ENCODE measurements around the gene MBOAT7. TPM values are rescaled to one million over a fixed set of nuclear protein-coding genes. Genes with fewer than 3 reads are reported as not detected.
A peak's percentile ranks its signal among the peaks of the same experiment; 100 is the strongest.
"Not testable (repeated sequence)": the region's sequence is repeated elsewhere in the genome, so short reads cannot be mapped to it uniquely, and the experiment has no call there.

The MBOAT7 gene
- total RNA-seq, 2 experiments from 2014 or later = 90.8 to 93.4 TPM

DNA sequence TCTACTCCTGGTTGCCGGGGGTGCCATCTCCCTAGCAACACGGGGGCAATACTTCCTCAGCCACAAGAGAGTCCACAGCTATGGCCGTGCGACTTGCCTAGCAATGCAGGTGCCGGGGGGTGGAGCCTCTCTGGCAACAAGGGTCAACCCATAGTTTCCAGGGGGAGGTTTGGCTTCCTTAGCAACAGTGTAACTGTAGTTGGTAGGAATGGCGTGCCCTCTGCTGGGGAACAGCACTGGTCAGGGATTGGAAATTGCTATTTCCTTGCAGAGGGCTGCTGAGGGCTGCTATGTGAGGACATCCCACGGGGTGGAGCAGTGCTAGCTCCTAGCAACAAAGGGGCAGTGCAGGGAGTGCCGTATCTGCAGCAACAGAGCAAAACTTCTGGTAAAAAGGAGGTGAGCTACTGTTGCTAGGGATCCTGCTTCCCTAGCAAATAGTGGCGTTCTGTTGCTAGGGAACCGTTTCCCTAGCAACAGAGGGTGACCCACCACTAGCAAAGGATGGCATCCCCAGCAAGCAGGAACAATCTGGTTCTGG is 9.4 kb downstream of the MBOAT7 start:
- CTCF ChIA-PET = no interaction called here
- peaks cover 23% of the 10 kb centered on the region for H3K36me3 Mint-ChIP-seq (ENCODE audit: low read depth)
- H3K27ac Mint-ChIP-seq = no peak overlapping the region
- H3K9me3 Mint-ChIP-seq = no peaks in the 10 kb centered on the region
- POLR2A ChIA-PET = interaction anchor here (1.0 kb wide), 1 partner anchor 19 kb away, joined by 3 read pairs; no protein-coding TSS in a partner anchor
- H3K4me3 Mint-ChIP-seq = no peak overlapping the region
- H3K4me1 Mint-ChIP-seq = peaks cover 2% of the 10 kb centered on the region
- DNase-seq = no peak
- H3K27me3 Mint-ChIP-seq = no peaks in the 10 kb centered on the region

DNA sequence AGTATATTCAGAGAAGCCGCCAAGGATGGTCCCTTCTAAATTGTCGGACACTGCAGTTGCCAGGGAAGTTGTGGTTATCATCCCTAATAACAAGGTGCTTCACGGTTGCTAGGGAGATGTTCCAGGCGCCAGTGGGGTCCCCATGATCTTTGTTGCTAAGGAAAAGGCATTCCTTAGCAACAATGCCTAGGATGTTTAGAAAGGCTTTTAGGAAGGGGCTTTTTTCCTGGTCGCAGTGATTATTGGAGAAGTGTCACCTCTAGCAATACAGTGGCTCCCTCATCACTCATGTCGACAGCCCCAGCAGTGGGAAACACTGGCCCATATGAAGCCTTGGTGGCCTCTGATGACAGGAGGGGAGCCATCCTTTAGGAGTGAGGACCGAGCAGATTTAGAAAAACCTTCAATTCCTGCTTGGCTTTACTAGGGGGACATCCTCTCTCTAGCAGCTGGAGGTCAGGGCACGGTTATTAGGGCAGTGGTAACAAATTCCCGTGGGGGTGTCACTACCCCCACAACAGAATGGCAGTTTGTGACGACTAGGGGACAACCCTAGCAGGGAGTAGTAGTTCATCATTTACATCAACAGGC is 10.0 kb downstream of the MBOAT7 start:
- Mint-ChIP-seq H3K4me3 (no peak overlapping the region), H3K36me3 (ENCODE audit: low read depth) (peaks cover 23% of the 10 kb centered on the region), H3K27ac (no peak overlapping the region), H3K9me3 (no peaks in the 10 kb centered on the region), H3K4me1 (peaks cover 2% of the 10 kb centered on the region), H3K27me3 (no peaks in the 10 kb centered on the region)
- CTCF ChIA-PET = no interaction called here
- POLR2A ChIA-PET = interaction anchor here (1.0 kb wide), 1 partner anchor 19 kb away, joined by 3 read pairs; no protein-coding TSS in a partner anchor
- no peak for DNase-seq

DNA sequence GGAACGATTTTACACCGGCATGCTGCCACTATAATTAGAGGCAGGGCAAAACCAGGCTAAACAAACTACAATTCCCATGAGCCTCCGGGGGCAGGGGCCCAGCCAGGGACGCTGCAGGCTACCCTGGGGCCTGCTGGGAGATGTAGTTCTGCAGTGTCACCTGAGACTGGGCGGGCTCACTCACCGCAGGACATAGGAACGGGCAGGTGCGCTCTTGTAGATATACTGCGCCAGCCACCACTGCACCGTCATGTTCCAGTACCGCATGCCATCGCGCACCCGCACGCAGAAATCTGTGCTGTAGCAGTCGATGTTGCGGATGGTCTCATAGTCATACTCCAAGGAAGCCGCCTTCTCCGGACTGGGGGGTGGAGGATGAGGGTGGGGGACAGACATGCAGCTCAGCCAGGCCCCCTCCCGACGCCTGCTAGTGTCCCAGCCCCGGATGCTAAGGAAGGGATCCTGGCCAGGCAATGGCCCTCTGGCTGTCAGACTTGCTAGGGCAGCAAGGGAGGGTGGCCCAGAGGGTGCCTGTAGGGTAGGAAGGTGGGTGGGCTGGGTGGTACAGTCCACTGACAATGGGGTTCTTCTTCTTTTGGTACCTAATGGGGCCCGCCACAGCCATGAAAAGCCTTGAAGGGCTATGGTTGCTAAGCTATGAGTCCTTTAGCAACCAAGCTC is 10.7 kb downstream of the MBOAT7 start:
- H3K27ac Mint-ChIP-seq = no peak overlapping the region
- peaks cover 18% of the 10 kb centered on the region for H3K36me3 Mint-ChIP-seq (ENCODE audit: low read depth)
- H3K27me3 Mint-ChIP-seq = no peaks in the 10 kb centered on the region
- peaks cover under 1% of the 10 kb centered on the region for H3K4me1 Mint-ChIP-seq
- ChIA-PET CTCF (no interaction called here), POLR2A (no interaction called here)
- no peaks in the 10 kb centered on the region for H3K9me3 Mint-ChIP-seq
- DNase-seq = peak; percentile 51
- no peak overlapping the region for H3K4me3 Mint-ChIP-seq

DNA sequence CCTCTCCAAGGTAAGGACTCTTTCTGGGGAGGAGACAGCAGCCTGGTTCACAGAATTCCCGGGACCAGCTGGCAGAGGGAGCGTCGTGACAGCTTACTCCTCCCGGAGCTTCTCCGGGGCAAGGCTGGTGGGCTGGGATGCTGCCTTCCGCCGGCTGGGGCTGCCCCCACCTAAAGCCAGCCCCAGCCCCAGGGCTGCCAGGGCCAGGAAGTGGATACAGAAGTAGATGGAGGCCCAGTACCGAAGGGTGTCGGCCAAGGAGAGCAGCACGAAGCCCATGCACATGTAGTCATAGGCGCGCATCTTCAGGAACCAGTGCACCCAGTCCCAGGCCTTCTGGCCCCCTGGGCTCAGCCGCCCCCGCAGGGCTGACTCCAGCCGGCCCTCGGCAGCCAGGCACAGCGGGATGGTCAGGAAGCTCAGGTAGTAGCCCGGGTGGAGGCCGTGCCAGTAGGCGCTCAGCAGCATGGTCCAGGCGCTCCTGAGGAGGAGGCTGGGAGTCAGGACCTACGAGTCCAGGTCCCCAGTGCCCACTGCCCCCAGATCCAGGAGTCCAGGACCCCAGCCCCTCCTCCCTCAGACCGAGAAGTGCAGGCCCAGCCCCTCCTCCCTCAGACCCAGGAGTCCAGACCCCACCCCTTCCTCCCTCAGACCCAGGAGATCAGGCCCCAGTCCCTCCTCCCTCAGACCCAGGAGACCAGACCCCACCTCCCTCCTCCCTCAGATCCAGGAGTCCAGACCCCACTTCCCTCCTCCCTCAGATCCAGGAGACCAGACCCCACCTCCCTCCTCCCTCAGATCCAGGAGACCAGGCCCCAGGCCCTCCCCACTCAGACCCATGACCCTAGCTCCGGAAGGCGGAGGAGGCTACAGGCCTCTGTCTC is 15.2 kb downstream of the MBOAT7 start:
- Mint-ChIP-seq H3K27me3 (no peaks in the 10 kb centered on the region), H3K9me3 (no peaks in the 10 kb centered on the region), H3K36me3 (ENCODE audit: low read depth) (peaks cover 9% of the 10 kb centered on the region), H3K4me3 (no peak overlapping the region), H3K4me1 (peaks cover 2% of the 10 kb centered on the region), H3K27ac (no peak overlapping the region)
- ChIA-PET POLR2A (interaction anchor here (0.8 to 2.6 kb wide), 5 partner anchors 12 to 27 kb away, joined by 3 to 6 read pairs (median 3); partner anchors contain the start of gene LENG1), CTCF (interaction anchor here (0.6 to 0.9 kb wide), 3 partner anchors 92 to 217 kb away, joined by 3 to 4 read pairs (median 3); no protein-coding TSS in a partner anchor)
- DNase-seq = no peak

DNA sequence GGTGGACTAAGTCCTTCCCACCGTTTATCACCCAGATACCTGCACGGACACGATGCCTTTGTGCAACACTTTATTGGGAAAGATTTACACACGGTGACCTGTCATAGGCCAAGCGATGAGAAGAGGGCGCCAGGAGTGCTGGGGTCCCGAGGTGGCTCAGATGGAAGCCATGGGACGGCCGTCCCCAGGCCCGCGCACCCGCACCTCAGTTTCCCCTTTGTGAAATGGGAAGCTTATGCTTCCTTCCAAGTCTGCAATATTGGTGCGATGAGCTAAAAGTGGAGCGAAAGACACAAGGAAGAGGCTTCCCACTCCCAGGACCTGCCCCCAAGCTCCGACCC is 16.1 kb downstream of the MBOAT7 start:
- CTCF ChIA-PET = interaction anchor here (0.6 to 0.9 kb wide), 2 partner anchors 93 to 218 kb away, joined by 3 read pairs; no protein-coding TSS in a partner anchor
- Mint-ChIP-seq H3K27ac (no peak overlapping the region), H3K27me3 (no peaks in the 10 kb centered on the region), H3K4me1 (peaks cover 3% of the 10 kb centered on the region), H3K36me3 (ENCODE audit: low read depth) (peaks cover 4% of the 10 kb centered on the region), H3K4me3 (no peak overlapping the region), H3K9me3 (no peaks in the 10 kb centered on the region)
- DNase-seq = no peak
- POLR2A ChIA-PET = interaction anchor here (0.7 to 2.6 kb wide), 6 partner anchors 12 to 35 kb away, joined by 3 to 6 read pairs (median 4); partner anchors contain the start of genes CNOT3 and LENG1

DNA sequence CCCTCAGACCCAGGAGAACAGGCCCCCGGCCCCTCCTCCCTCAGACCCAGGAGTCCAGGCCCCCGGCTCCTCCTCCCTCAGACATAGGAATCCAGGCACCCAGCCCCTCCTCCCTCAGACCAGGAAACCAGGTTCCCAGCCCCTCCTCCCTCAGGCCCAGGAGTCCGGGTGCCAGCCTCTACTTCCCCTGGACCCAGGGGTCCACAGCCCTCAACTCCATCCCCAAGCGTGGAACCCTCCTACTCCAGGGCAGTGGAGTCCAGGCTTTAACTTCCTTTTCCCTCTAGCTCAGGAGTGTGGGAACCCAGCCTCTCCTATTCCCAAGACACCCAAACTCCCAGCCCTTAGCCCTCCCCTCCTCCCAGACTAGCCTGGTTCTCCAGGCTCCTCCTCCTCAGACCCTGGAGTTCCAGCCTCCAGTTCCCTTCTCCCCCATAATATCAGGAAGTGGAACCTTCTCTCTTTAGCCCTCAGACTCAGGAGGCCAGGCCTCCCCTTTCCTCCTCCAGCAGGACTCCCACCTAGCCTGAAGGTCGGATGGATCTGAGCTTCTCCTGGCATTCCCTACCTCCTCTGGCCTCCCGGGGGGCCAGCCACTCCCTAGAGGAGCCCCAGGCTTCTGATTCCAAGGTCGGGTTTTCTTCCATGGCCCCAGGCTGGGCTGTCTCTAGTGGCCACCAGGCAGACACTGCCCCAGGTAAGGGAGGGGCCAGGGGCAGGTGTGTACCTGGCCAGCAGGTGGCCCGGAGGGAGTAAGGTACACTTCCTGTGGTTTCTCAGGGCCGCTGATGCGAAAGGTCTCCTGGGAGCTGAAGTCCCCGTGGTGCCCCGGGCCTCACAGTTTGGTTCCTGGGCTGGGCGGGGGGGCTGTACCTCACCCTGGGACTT is 16.7 kb downstream of the MBOAT7 start, which contains the start of gene TMC4:
TSS of gene TMC4 (minus strand) at position 690 of the 888 bp plus-strand sequence. CDS start at position 647, 43 bp downstream.
- H3K27ac Mint-ChIP-seq = no peak within 1 kb of the TSS
- no peak within 1 kb of the TSS for H3K4me3 Mint-ChIP-seq
- H3K9me3 Mint-ChIP-seq = no peaks in the 10 kb centered on the region
- H3K27me3 Mint-ChIP-seq = no peaks in the 10 kb centered on the region
- no peaks in the 10 kb centered on the region for H3K36me3 Mint-ChIP-seq (ENCODE audit: low read depth)
- CTCF ChIA-PET = no interaction called here
- DNase-seq = no peak
- POLR2A ChIA-PET = interaction anchor here (0.6 to 2.6 kb wide), 6 partner anchors 13 to 35 kb away, joined by 3 to 6 read pairs (median 4); partner anchors contain the start of genes CNOT3, LENG1 and MBOAT7
- peaks cover 6% of the 10 kb centered on the region for H3K4me1 Mint-ChIP-seq

DNA sequence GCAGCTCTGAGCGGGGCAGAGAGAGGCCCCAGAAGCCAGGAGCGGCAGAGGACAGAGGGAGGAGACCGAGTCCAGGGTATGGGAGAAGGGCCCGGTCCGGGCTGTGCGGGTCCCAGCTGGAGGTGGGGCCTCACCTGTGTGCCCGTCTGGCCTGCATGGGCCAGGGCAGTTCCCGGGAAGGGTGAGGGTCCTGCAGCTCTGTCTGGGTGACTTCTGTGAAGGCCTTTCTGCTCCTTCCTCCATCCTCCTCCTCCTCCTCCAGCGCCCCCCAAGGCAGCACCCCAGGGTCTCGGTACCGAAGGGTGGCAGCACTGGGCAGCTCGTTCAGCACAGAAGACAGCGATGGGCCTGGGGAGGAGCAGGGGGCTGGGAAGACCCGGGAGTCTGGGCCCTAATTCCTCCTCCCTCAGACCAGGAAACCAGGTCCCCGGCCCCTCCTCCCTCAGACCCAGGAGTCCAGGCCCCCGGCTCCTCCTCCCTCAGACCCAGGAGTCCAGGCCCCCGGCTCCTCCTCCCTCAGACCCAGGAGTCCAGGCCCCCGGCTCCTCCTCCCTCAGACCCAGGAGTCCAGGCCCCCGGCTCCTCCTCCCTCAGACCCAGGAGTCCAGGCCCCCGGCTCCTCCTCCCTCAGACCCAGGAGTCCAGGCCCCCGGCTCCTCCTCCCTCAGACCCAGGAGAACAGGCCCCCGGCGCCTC is 17.5 kb downstream of the MBOAT7 start:
- H3K27me3 Mint-ChIP-seq; H3K27ac Mint-ChIP-seq; CTCF ChIA-PET; H3K36me3 Mint-ChIP-seq (ENCODE audit: low read depth); H3K4me3 Mint-ChIP-seq; DNase-seq; H3K9me3 Mint-ChIP-seq; H3K4me1 Mint-ChIP-seq: not testable (repeated sequence)
- POLR2A ChIA-PET = interaction anchor here (0.8 to 1.4 kb wide), 2 partner anchors 17 to 29 kb away, joined by 3 read pairs; partner anchors contain the start of gene RPS9

DNA sequence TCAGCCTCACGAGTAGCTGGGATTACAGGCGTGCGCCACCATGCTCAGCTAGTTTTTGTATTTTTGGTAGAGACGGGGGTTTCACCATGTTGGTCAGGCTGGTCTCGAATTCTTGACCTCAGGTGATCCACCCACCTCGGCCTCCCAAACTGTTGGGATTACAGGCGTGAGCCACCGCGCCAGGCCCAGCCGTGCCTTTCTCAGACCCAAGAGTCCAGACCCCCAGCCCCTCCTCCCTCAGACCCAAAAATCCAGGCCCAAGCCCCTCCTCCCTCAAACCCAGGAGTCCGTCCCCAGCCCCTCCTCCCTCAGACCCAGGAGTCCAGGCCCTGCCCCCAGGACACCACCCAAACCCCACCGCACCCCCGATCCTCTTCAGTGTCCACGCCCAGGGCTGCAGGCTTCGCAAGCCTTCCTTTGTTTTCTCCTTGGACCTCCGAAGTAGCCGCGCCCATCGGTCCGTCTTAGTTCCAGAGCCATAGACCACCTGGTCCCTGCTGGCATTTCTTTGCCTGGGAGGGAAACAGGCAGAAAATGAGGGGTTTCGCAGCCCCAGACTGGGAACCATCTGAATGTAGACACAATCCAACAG is 20.1 kb downstream of the MBOAT7 start:
- no peaks in the 10 kb centered on the region for H3K27me3 Mint-ChIP-seq
- no peak for DNase-seq
- H3K36me3 Mint-ChIP-seq (ENCODE audit: low read depth) = no peaks in the 10 kb centered on the region
- H3K9me3 Mint-ChIP-seq = no peaks in the 10 kb centered on the region
- CTCF ChIA-PET = interaction anchor here (0.6 to 3.3 kb wide), 11 partner anchors 13 to 911 kb away, joined by 3 to 45 read pairs (median 4); partner anchors contain the start of genes CNOT3, LAIR1 and MBOAT7
- no peak overlapping the region for H3K4me3 Mint-ChIP-seq
- peaks cover 12% of the 10 kb centered on the region for H3K4me1 Mint-ChIP-seq
- H3K27ac Mint-ChIP-seq = no peak overlapping the region
- POLR2A ChIA-PET = interaction anchor here (1.8 kb wide), 1 partner anchor 19 kb away, joined by 5 read pairs; no protein-coding TSS in a partner anchor

DNA sequence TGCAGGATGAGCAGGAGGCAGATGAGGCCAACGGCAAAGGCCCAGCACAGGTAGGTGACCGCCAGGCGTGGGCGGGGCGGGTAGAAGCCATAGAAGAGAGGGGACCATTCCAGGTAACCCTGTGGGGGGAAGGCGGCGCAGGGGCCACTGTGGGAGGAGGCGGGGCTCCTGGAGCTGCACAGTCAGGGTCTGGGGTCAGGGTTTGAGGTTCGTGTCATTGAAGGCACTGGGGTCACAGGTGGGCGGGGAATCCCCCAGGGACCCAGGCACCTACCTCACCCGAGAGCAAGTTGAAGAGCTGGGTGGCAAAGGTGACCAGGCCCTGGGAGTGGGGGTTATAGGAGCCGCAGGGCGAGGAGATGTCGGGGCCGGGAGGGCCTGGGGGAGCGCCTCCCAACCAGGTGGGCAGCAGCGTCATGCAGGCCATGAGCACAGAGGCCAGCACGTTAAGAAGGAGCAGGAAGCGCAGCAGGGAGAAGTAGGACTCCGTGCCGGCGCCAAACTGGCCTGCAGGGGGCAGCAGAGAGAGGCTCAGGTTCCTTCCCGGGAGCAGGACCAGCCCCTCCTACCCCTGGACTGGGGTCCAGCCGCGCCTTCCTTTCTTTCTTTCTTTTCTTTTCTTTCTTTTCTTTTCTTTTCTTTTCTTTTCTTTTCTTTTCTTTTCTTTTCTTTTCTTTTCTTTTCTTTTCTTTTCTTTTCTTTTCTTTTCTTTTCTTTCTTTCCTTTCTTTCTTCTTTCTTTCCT is 21.0 kb downstream of the MBOAT7 start:
- peaks cover 17% of the 10 kb centered on the region for H3K4me1 Mint-ChIP-seq
- H3K4me3 Mint-ChIP-seq = no peak overlapping the region
- H3K9me3 Mint-ChIP-seq = no peaks in the 10 kb centered on the region
- no peaks in the 10 kb centered on the region for H3K36me3 Mint-ChIP-seq (ENCODE audit: low read depth)
- ChIA-PET CTCF (interaction anchor here (0.6 to 3.3 kb wide), 11 partner anchors 14 to 912 kb away, joined by 3 to 45 read pairs (median 4); partner anchors contain the start of genes CNOT3, LAIR1 and MBOAT7), POLR2A (interaction anchor here (0.7 kb wide), 1 partner anchor 22 kb away, joined by 4 read pairs; the partner anchor contains the start of gene TSEN34)
- no peak overlapping the region for H3K27ac Mint-ChIP-seq
- DNase-seq = peak; percentile 90
- H3K27me3 Mint-ChIP-seq = peaks cover 1% of the 10 kb centered on the region

DNA sequence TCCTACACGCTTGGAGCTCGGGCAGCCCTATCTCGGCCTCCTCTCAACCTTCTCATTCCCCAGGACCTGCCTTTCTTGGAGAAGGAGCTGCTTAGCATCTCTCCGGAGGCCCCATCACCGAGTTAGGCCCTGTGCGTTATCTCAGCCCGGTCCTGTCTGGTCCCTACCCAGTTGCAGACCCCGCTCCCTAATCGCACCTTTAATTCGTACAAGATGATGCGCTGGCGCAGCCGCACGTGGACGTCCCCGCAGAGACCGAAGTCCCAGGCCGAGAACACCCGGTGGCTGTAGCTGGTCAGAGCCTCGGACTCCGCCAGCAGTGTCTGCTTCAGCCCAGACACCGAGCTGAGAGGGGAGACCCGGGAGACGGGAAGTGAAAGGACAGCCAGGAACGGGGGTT is 24.2 kb downstream of the MBOAT7 start:
- no peak for DNase-seq
- ChIA-PET POLR2A (interaction anchor here (0.6 to 3.5 kb wide), 2 partner anchors 24 to 691 kb away, joined by 4 to 13 read pairs; partner anchors contain the start of gene MBOAT7), CTCF (interaction anchor here (1.2 kb wide), 1 partner anchor 101 kb away, joined by 5 read pairs; no protein-coding TSS in a partner anchor)
- H3K27ac Mint-ChIP-seq = no peak overlapping the region
- H3K4me3 Mint-ChIP-seq = no peak overlapping the region
- peaks cover 43% of the 10 kb centered on the region for H3K4me1 Mint-ChIP-seq
- H3K9me3 Mint-ChIP-seq = no peaks in the 10 kb centered on the region
- H3K27me3 Mint-ChIP-seq = peaks cover 1% of the 10 kb centered on the region
- H3K36me3 Mint-ChIP-seq (ENCODE audit: low read depth) = peaks cover 3% of the 10 kb centered on the region

Data from activated CD4-positive, alpha-beta memory T cell treated with anti-CD3 and anti-CD28 coated beads, Interleukin-2, amount 10 ng/mL, durations not matched to agents 7 days and 5 days (primary cell).